ENCODE data around the gene GTF3C1.
"Not testable (repeated sequence)": the region's sequence is repeated elsewhere in the genome, so short reads cannot be mapped to it uniquely, and the experiment has no call there.

GTF3C1 gene

GRCh38 chr16:27462200-27462845 lies 87.4 kb downstream of the GTF3C1 start:
- DNase-seq: no peak

- DNase-seq: no peak
Measured at GRCh38 chr16:27461483-27462171, 88.1 kb downstream of the GTF3C1 start.

- no peak for DNase-seq
Measured at GRCh38 chr16:27460663-27461482, 88.8 kb downstream of the GTF3C1 start.

GRCh38 chr16:27460213-27460612 lies 89.5 kb downstream of the GTF3C1 start:
- no peak for DNase-seq

- DNase-seq: no peak
Measured at GRCh38 chr16:27458987-27459688, 90.6 kb downstream of the GTF3C1 start.

- DNase-seq: no peak
Measured at GRCh38 chr16:27458258-27458657, 91.5 kb downstream of the GTF3C1 start.

- DNase-seq: not testable (repeated sequence)
Measured at GRCh38 chr16:27457605-27457900, 92.2 kb downstream of the GTF3C1 start.

- no peak for DNase-seq
Measured at GRCh38 chr16:27455700-27456099, 94.0 kb downstream of the GTF3C1 start.

- no peak for DNase-seq
Measured at GRCh38 chr16:27453494-27453825, 96.3 kb downstream of the GTF3C1 start.

- no peak for DNase-seq
Measured at GRCh38 chr16:27452569-27453493, 96.9 kb downstream of the GTF3C1 start.

GRCh38 chr16:27450196-27450549 lies 99.5 kb downstream of the GTF3C1 start:
- no peak for DNase-seq

GRCh38 chr16:27449434-27450195 lies 100.1 kb downstream of the GTF3C1 start:
- no peak for DNase-seq

- no peak for DNase-seq
Measured at GRCh38 chr16:27448532-27449433, 100.9 kb downstream of the GTF3C1 start.

- no peak for DNase-seq
Measured at GRCh38 chr16:27447301-27447700, 102.4 kb downstream of the GTF3C1 start.

GRCh38 chr16:27446721-27447120 lies 103.0 kb downstream of the GTF3C1 start:
- no peak for DNase-seq

GRCh38 chr16:27445502-27446175 lies 104.1 kb downstream of the GTF3C1 start:
- no peak for DNase-seq

GRCh38 chr16:27444470-27444869 lies 105.2 kb downstream of the GTF3C1 start:
- DNase-seq: no peak

GRCh38 chr16:27444015-27444414 lies 105.7 kb downstream of the GTF3C1 start:
- no peak for DNase-seq

- no peak for DNase-seq
Measured at GRCh38 chr16:27441998-27442397, 107.7 kb downstream of the GTF3C1 start.

- DNase-seq: no peak
Measured at GRCh38 chr16:27441276-27441675, 108.4 kb downstream of the GTF3C1 start.

Measured in NCI-H187 treated with DMSO at 0.1 percent for 48 hours (cell line).